Posterior cingulate gyrus (tissue), 11 donors: ENCODE results near the gene HOXD11.

Experiments used
- DNase-seq, 10 donors: peaks; one replicate each; pipeline versions ENCODE4 v3.0.0 to v3.0.0-alpha.2; 2020 to 2021; ENCODE audit warnings: mixed read lengths in 3 of 10
- intact Hi-C: fragments of 100-400 bp; cut with DNase I; formaldehyde crosslinking; loops from one replicate; pipeline ENCODE4 v1.15.1; 2023

Gene HOXD11

GRCh38 chr2:176139661-176140512 is 32.8 kb downstream of the HOXD11 start:
- intact Hi-C loops: loop anchor here (1.0 to 5.0 kb wide), 4 partner anchors 315 to 677 kb away; no protein-coding TSS in a partner anchor
- no peak for DNase-seq

DNA sequence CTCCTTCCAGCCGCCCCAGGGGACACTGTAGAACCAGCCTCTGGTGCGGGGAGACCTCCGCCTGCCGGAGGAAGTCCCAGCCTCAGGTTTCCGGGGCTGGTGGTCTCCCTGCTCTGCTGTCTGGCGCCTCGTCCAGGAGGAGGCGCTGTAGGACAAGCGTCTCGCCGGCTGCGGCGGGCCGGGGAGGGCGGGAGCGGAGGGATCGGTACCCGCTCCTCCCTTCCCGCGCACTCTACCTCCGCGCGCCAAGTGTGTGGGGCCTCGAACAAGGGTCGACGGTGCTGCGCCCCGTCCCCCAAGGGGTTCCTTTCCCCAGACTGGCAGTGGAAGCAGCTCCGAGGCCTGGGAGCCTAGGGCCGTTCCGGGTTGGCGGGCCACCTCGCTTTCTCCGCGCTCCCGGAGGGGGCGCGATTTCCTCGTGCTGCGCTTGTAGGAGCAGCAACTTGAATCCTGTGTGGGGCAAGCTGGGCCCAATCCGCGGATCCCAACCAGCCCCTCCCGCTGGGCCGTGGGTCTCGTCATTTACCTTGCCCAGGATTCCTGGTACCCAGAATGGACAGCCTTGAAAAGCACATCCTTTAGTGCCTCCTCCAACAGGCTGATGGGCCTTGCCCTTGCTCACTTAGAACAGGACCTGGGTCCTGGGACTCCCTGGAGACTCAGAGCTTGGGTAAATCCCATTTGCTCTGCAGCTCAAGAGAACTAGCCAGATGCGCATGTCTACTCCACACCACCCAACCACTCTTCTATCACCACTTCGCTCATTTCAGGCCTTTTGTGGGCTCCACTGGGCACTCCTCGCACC is 33.6 kb downstream of the HOXD11 start:
- intact Hi-C loops: loop anchor here (1.0 to 5.0 kb wide), 4 partner anchors 315 to 677 kb away; no protein-coding TSS in a partner anchor
- DNase-seq: peak in 8 of 10 donors; percentile 31 to 95 (median 68)

DNA sequence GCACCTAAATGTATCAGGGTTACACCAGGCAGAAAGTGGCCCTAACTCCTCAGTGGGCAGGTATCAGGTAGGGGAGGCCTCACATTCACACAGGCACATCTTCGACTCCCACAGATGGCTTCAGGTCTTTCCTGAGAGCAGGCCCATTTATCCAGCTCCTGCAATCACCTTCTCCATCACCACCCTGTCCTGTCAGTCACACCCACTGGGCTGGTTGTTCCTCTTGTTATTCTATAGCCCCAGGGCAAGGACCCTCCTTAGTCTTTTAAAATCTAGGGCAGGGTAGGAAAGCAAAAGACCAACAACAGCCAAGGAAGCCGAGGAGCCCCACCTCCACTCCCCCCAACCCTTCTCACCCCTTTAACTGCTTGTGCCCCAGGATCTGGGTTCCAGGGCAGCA is 35.2 kb downstream of the HOXD11 start:
- intact Hi-C loops: loop anchor here (5.0 kb wide), 2 partner anchors 495 to 675 kb away; no protein-coding TSS in a partner anchor
- DNase-seq: no peak

- DNase-seq: no peak
- intact Hi-C loops: no loop called here
Observed at GRCh38 chr2:176145085-176145969, 38.2 kb downstream of the HOXD11 start.

DNA sequence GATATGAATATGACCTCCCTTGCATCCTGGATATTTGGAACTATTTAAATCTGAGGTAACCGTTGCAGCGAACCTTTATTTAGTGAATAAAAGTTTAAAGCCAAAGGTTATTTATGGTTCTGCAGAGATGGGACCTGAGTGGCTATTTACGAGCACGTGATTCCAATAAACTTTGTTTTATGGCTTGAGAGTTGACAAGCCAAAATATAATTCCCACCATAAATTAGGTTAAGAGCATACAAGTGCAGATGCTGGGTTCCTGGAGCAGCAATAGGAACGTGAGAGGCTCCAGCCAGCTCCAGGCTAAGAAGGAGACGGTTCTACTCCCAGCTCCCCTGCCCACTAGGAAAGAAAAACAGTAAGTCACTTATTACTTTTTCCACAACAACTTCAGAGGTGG is 39.0 kb downstream of the HOXD11 start:
- no peak for DNase-seq
- intact Hi-C loops: no loop called here

DNA sequence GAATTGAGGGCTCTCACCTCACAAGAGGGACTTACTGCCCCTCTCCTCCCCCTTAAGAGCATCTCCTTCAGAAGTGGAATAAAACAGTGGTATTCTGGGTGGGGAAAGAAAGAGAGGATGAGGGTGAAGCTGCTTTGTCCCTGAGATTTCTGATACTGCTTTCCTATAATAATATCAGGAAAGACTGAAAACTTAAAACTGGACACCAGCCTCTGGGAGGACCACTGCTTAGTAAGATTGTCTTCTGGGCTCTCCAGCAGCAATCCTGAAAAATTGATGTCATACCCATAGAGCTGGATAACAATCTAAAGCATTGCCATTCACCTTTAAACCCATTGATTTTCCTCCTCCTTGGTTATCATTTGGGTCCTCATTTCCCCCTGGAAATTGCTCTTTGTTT is 39.6 kb downstream of the HOXD11 start:
- intact Hi-C loops: no loop called here
- no peak for DNase-seq

DNA sequence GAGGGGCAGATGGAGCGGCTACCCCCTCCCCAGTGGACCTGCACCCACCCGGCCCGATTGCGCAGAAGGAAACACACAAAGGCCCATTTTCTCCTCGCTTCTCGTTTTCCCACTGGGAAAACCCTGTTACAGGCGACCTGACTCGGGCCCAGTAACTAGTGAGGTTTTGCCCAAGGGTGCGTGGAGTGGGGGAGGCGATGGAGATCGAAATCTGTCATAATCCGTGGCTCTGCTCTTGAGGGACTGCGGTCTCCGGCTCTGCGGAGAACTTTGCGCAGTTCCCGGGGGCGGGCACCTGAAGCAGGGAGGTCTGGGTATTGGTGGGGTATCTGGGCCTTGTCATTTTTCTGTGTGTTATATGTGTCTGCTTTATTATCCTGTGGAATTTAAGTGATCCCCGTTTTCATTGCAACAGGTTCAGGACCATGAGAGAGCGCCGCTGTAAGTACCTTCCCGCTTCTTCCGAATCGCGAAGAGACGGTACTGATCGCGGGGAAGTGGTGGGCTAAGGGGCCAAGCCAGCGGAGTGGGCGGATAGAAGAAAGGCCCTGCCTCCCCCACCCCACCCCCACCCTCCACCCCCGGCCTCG is 40.2 kb downstream of the HOXD11 start:
- DNase-seq: no peak
- intact Hi-C loops: no loop called here

DNA sequence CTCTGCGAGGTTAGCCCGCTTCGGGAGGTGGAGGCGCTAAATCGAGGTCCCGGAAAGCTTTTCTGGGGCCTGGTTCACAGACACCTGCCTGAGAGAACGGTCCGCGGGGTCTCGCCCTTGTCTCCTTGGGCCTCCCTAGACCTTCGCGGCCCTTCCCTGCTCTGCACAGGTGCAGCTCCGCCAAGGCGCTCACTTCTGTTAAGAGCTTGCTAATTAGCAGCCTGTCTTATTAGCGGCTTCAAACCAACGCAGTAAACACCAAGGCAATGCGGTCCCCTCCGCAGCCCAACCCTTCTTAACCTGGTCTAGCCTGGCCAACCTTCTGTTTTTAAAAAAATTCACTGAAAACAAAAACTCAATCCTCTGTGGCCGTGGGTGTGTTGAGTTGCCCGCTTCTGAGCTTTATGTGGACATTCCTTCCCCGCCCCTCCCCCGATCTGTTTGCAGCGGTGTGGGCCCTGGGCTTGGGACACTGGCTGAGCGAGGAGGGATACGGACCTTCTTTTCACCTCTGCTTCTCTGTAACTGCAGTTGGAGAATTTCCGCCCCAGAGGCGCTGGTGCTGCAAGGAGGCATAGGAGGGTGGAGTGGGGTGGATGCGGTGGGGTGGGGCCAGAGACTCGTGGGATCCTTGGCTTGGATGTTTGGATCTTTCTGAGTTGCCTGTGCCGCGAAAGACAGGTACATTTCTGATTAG is 40.9 kb downstream of the HOXD11 start:
- no peak for DNase-seq
- intact Hi-C loops: no loop called here

- DNase-seq: no peak
- intact Hi-C loops: no loop called here
Observed at GRCh38 chr2:176148751-176149421, 41.8 kb downstream of the HOXD11 start.

DNA sequence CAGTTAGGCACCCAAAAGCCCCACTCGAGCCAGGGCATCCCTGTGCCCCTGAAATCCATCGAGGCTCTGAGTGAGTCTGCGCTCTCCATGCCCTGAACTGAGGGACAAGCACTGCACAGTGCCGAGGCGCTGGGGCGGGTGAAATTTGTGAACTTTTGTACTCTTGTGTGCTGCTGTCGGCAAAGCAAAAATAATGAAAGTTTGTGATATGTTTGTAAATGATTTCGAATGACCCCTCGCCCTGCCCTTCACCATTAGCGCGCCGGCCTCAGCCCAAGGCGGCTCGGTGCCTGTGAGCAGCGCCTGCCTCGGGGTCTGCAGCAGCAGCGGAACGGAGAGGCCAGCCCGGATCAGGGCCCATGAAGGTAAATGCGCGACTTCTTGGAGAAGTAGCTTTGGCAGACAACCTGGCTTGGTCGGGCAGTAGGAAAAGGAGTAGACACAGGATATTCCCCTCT is 42.4 kb downstream of the HOXD11 start:
- no peak for DNase-seq
- intact Hi-C loops: no loop called here

DNA sequence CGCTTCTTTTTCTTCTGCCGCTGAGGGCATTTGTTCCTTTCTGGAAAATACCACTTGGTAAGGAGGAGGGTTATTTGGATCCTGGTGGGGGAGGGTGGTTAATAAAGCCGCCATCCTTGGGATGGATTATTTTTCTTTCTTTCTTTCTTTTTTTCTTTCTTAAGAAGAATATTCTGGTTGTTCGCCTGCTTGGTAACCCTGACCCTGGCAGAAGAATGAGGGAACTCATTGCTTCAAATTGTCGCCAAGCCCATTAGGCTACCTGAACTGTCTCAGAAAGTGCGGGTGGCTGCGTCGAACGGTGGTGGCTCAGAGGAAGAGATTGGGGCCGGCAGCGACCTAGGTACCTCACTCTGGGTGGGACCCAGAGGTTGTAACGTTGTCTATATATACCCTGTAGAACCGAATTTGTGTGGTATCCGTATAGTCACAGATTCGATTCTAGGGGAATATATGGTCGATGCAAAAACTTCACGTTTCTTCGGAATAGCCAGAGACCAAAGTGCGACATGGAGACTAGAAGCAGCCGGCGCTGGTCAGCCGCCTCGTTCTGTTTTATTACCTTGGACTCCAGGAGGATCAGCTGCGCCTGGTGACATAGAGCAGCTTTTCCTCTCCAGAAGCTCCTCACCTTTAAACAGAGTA is 43.0 kb downstream of the HOXD11 start:
- intact Hi-C loops: no loop called here
- no peak for DNase-seq

- no peak for DNase-seq
- intact Hi-C loops: no loop called here
Observed at GRCh38 chr2:176150584-176151441, 43.7 kb downstream of the HOXD11 start.

GRCh38 chr2:176151442-176152287 is 44.6 kb downstream of the HOXD11 start, which contains the start of gene HOXD4:
TSS of gene HOXD4 (plus strand) at chr2:176151550. CDS start at chr2:176151634, 84 bp downstream.
- peak in 2 of 10 donors; percentile 27 to 66 for DNase-seq
- intact Hi-C loops: no loop called here

GRCh38 chr2:176152350-176153181 is 45.5 kb downstream of the HOXD11 start:
- peak in 1 of 10 donors; percentile 59 for DNase-seq
- intact Hi-C loops: no loop called here

- DNase-seq: no peak
- intact Hi-C loops: no loop called here
Observed at GRCh38 chr2:176154576-176155252, 47.6 kb downstream of the HOXD11 start.
